Effector memory CD4-positive, alpha-beta T cell (primary cell): ENCODE results near the gene CCNY.

Source experiments
- DNase-seq, 3 donors: peaks; one replicate each; pipeline ENCODE4 v3.0.0-alpha.2; 2020
- H3K27ac ChIP-seq: 2 replicates; pipeline ENCODE4 v1.7.0; 2013; ENCODE audit warnings: mild to moderate bottlenecking, low read length, moderate library complexity; ENCODE audit not compliant: insufficient read depth, poor library complexity, severe bottlenecking
- H3K27me3 ChIP-seq: replicated peaks from 2 replicates; pipeline ENCODE4 v1.7.0; 2013; ENCODE audit warnings: mild to moderate bottlenecking, low read length; ENCODE audit not compliant: insufficient read depth, control insufficient read depth, poor library complexity, severe bottlenecking
- H3K36me3 ChIP-seq: 2 replicates; pipeline ENCODE4 v1.7.0; 2013; ENCODE audit warnings: mild to moderate bottlenecking, low read length, moderate library complexity; ENCODE audit not compliant: control insufficient read depth, insufficient read depth
- H3K4me1 ChIP-seq: 2 replicates; pipeline ENCODE4 v1.7.0; 2013; ENCODE audit warnings: low read length, mild to moderate bottlenecking; ENCODE audit not compliant: control insufficient read depth, insufficient read depth, poor library complexity, severe bottlenecking
- H3K4me3 ChIP-seq: 2 replicates; pipeline ENCODE4 v1.7.0; 2013; ENCODE audit warnings: low read length, low read depth, mild to moderate bottlenecking; ENCODE audit not compliant: insufficient read depth, poor library complexity, severe bottlenecking
- H3K9me3 ChIP-seq: 2 replicates; pipeline ENCODE4 v1.7.0; 2013; ENCODE audit warnings: mild to moderate bottlenecking, low read length, moderate library complexity; ENCODE audit not compliant: control insufficient read depth

CCNY gene

GRCh38 chr10:35542303-35542702 lies 206.0 kb downstream of the CCNY start:
- peaks cover 14% of the 10 kb centered on the region for H3K36me3 ChIP-seq
- H3K27ac ChIP-seq = no peak overlapping the region
- H3K27me3 ChIP-seq = no peaks in the 10 kb centered on the region
- H3K4me3 ChIP-seq = no peak overlapping the region
- peaks cover 6% of the 10 kb centered on the region for H3K4me1 ChIP-seq
- DNase-seq = no peak
- H3K9me3 ChIP-seq = no peaks in the 10 kb centered on the region

GRCh38 chr10:35545079-35545657 lies 208.9 kb downstream of the CCNY start:
- H3K36me3 ChIP-seq = peaks cover 17% of the 10 kb centered on the region
- H3K27ac ChIP-seq = no peak overlapping the region

GRCh38 chr10:35545878-35546590 lies 209.7 kb downstream of the CCNY start:
- Histone ChIP-seq H3K4me1 (no peaks in the 10 kb centered on the region), H3K36me3 (peaks cover 17% of the 10 kb centered on the region), H3K4me3 (no peak overlapping the region), H3K27me3 (no peaks in the 10 kb centered on the region), H3K27ac (no peak overlapping the region), H3K9me3 (no peaks in the 10 kb centered on the region)
- no peak for DNase-seq

More at GRCh38 chr10:35545079-35545657, 208.9 kb downstream of the CCNY start:
- Histone ChIP-seq H3K4me3 (no peak overlapping the region), H3K4me1 (no peaks in the 10 kb centered on the region), H3K9me3 (no peaks in the 10 kb centered on the region), H3K27me3 (no peaks in the 10 kb centered on the region)
- no peak for DNase-seq

- Histone ChIP-seq H3K27me3 (no peaks in the 10 kb centered on the region), H3K9me3 (no peaks in the 10 kb centered on the region), H3K36me3 (peaks cover 12% of the 10 kb centered on the region), H3K4me1 (no peaks in the 10 kb centered on the region), H3K4me3 (no peak overlapping the region), H3K27ac (no peak overlapping the region)
- DNase-seq = no peak
Measured at GRCh38 chr10:35546824-35547225, 210.5 kb downstream of the CCNY start.

GRCh38 chr10:35552650-35553342 lies 216.5 kb downstream of the CCNY start:
- Histone ChIP-seq H3K27ac (no peak overlapping the region), H3K4me1 (no peaks in the 10 kb centered on the region), H3K36me3 (peaks cover 21% of the 10 kb centered on the region), H3K27me3 (no peaks in the 10 kb centered on the region), H3K4me3 (no peak overlapping the region), H3K9me3 (no peaks in the 10 kb centered on the region)
- no peak for DNase-seq

- DNase-seq = no peak
- no peaks in the 10 kb centered on the region for H3K27me3 ChIP-seq
- H3K4me1 ChIP-seq = no peaks in the 10 kb centered on the region
- H3K4me3 ChIP-seq = no peak overlapping the region
- no peak overlapping the region for H3K27ac ChIP-seq
- peaks cover 21% of the 10 kb centered on the region for H3K36me3 ChIP-seq
- no peaks in the 10 kb centered on the region for H3K9me3 ChIP-seq
Measured at GRCh38 chr10:35554036-35554435, 217.7 kb downstream of the CCNY start.

GRCh38 chr10:35554461-35555056 lies 218.2 kb downstream of the CCNY start:
- Histone ChIP-seq H3K27me3 (no peaks in the 10 kb centered on the region), H3K9me3 (no peaks in the 10 kb centered on the region), H3K27ac (no peak overlapping the region), H3K36me3 (peaks cover 21% of the 10 kb centered on the region), H3K4me3 (no peak overlapping the region), H3K4me1 (no peaks in the 10 kb centered on the region)
- DNase-seq = no peak

- no peak for DNase-seq
- Histone ChIP-seq H3K4me1 (no peaks in the 10 kb centered on the region), H3K36me3 (peaks cover 21% of the 10 kb centered on the region), H3K4me3 (no peak overlapping the region), H3K27me3 (no peaks in the 10 kb centered on the region), H3K9me3 (no peaks in the 10 kb centered on the region), H3K27ac (no peak overlapping the region)
Measured at GRCh38 chr10:35555962-35556930, 219.9 kb downstream of the CCNY start.

GRCh38 chr10:35558276-35558675 lies 222.0 kb downstream of the CCNY start:
- no peak overlapping the region for H3K27ac ChIP-seq
- no peak for DNase-seq
- no peaks in the 10 kb centered on the region for H3K4me1 ChIP-seq
- H3K4me3 ChIP-seq = no peak overlapping the region
- H3K9me3 ChIP-seq = no peaks in the 10 kb centered on the region
- H3K27me3 ChIP-seq = no peaks in the 10 kb centered on the region
- H3K36me3 ChIP-seq = peaks cover 16% of the 10 kb centered on the region
